ENCODE data around the gene AQP3. TPM values are rescaled to one million over a fixed set of nuclear protein-coding genes. Genes with fewer than 3 reads are reported as not detected.
"Not testable (repeated sequence)": the region's sequence is repeated elsewhere in the genome, so short reads cannot be mapped to it uniquely, and the experiment has no call there.

The AQP3 gene
- total RNA-seq, 2 donors from 2014 or later: 6.9 to 17.6 TPM

DNA sequence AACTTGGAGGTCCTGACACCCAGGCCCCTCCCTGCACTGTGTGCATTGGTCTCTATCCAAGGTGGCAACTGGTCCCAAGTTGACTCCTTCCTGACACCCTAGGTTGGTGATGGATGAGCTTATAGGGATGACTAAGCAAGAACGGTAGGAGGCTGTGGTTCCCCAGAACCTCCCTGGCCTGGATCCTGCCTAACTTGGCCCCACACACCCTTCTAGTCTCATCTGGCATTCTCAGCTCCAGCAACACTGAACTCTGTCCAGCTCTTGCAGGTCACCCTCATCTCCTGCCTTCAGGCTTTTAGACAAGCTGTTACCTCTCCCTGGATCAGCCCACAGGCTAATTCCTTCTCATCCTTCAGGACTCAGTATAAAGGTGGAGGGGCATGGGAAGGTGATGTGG, 16.5 kb downstream of the AQP3 start:
- no peak overlapping the region for H3K27ac ChIP-seq
- H3K36me3 ChIP-seq: no peaks in the 10 kb centered on the region
- TF ChIP-seq CTCF (IDR thresholded peaks at IDR 0.05): no peak
- H3K4me1 ChIP-seq (ENCODE audit: control insufficient read depth in 1 of 2, low read depth in 2 of 2): no peaks in the 10 kb centered on the region
- H3K27me3 ChIP-seq (replicated peaks; ENCODE audit: insufficient read depth): no peaks in the 10 kb centered on the region
- no peaks in the 10 kb centered on the region for H3K9me3 ChIP-seq
- ATAC-seq (ENCODE audit: insufficient number of reproducible peaks, low FRiP score, low read depth) (no peak), DNase-seq (ENCODE audit: low spot score) (no peak)
- no peak overlapping the region for H3K4me3 ChIP-seq

- ATAC-seq (ENCODE audit: insufficient number of reproducible peaks, low FRiP score, low read depth): no peak
- no peak for TF ChIP-seq CTCF (IDR thresholded peaks at IDR 0.05)
Measured at GRCh38 chr9:33429256-33429985, 18.0 kb downstream of the AQP3 start.

DNA sequence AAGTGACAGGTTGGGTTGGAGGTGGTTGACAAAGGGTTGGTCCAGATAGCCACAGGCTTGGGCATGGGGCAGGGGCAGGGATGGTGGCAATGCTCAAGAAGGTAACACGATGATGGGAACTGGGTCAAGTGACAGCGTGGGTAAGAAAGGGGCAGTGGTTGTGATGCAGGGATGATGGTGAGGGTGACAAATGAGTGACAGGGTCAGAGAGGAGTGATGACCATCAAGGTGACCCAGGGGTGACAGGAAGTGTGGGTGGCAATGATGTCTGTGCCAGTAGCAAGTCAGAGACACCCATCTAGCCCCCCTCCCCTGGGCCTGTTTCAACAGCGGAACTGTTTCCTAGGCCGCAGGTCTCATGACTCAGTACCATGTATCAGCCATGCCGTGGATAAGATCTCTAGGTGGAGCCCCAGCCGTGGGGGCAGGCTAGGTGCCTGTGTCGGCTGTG, 20.5 kb downstream of the AQP3 start:
- H3K9me3 ChIP-seq: no peaks in the 10 kb centered on the region
- H3K4me1 ChIP-seq (ENCODE audit: control insufficient read depth in 1 of 2, low read depth in 2 of 2): no peaks in the 10 kb centered on the region
- TF ChIP-seq CTCF (IDR thresholded peaks at IDR 0.05): no peak
- no peaks in the 10 kb centered on the region for H3K27me3 ChIP-seq (replicated peaks; ENCODE audit: insufficient read depth)
- no peaks in the 10 kb centered on the region for H3K36me3 ChIP-seq
- no peak overlapping the region for H3K27ac ChIP-seq
- ATAC-seq (ENCODE audit: insufficient number of reproducible peaks, low FRiP score, low read depth) (no peak), DNase-seq (ENCODE audit: low spot score) (no peak)
- H3K4me3 ChIP-seq: no peak overlapping the region

More at GRCh38 chr9:33429256-33429985, 18.0 kb downstream of the AQP3 start:
- Histone ChIP-seq H3K36me3 (no peaks in the 10 kb centered on the region), H3K27ac (no peak overlapping the region), H3K9me3 (no peaks in the 10 kb centered on the region), H3K4me3 (no peak overlapping the region), H3K4me1 (ENCODE audit: control insufficient read depth in 1 of 2, low read depth in 2 of 2) (no peaks in the 10 kb centered on the region), H3K27me3 (replicated peaks; ENCODE audit: insufficient read depth) (no peaks in the 10 kb centered on the region)
- DNase-seq (ENCODE audit: low spot score): no peak

- Histone ChIP-seq H3K4me1 (ENCODE audit: control insufficient read depth in 1 of 2, low read depth in 2 of 2) (no peaks in the 10 kb centered on the region), H3K36me3 (no peaks in the 10 kb centered on the region), H3K27me3 (replicated peaks; ENCODE audit: insufficient read depth) (no peaks in the 10 kb centered on the region), H3K9me3 (no peaks in the 10 kb centered on the region), H3K27ac (no peak overlapping the region), H3K4me3 (no peak overlapping the region)
- DNase-seq (ENCODE audit: low spot score): no peak
- ATAC-seq (ENCODE audit: insufficient number of reproducible peaks, low FRiP score, low read depth): no peak
- no peak for TF ChIP-seq CTCF (IDR thresholded peaks at IDR 0.05)
Measured at GRCh38 chr9:33425128-33425533, 22.3 kb downstream of the AQP3 start.

GRCh38 chr9:33424492-33424891, 22.9 kb downstream of the AQP3 start:
- not testable (repeated sequence) for H3K9me3 ChIP-seq; H3K27me3 ChIP-seq (replicated peaks; ENCODE audit: insufficient read depth); DNase-seq (ENCODE audit: low spot score); H3K4me1 ChIP-seq (ENCODE audit: control insufficient read depth in 1 of 2, low read depth in 2 of 2); H3K27ac ChIP-seq; H3K36me3 ChIP-seq; ATAC-seq (ENCODE audit: insufficient number of reproducible peaks, low FRiP score, low read depth); H3K4me3 ChIP-seq

- not testable (repeated sequence) for DNase-seq (ENCODE audit: low spot score); H3K9me3 ChIP-seq; ATAC-seq (ENCODE audit: insufficient number of reproducible peaks, low FRiP score, low read depth); H3K4me1 ChIP-seq (ENCODE audit: control insufficient read depth in 1 of 2, low read depth in 2 of 2); H3K36me3 ChIP-seq; H3K27me3 ChIP-seq (replicated peaks; ENCODE audit: insufficient read depth); H3K27ac ChIP-seq; H3K4me3 ChIP-seq
Measured at GRCh38 chr9:33424043-33424442, 23.4 kb downstream of the AQP3 start.

All from thoracic aorta (tissue), 2 donors.